Activated CD8-positive, alpha-beta memory T cell treated with anti-CD3 and anti-CD28 coated beads, Interleukin-2, amount 10 ng/mL, durations not matched to agents 7 days and 5 days (primary cell): Measurements from ENCODE around the gene CCDC33. TPM values are rescaled to one million over a fixed set of nuclear protein-coding genes. Genes with fewer than 3 reads are reported as not detected.

Experiments
- ATAC-seq: fragments of 150-1000 bp; cut with Tn5 transposase; one replicate; pipeline ENCODE4 v1.10.0; 2021; ENCODE audit warnings: moderate library complexity
- CTCF ChIA-PET: fragments of 350-600 bp; sonication (Branson Sonifier 250); formaldehyde crosslinking; loops from one replicate; lab custom pipeline; 2021; ENCODE audit warnings: antibody characterized with exemption; lab: Charles Lee
- DNase-seq: peaks from one replicate; pipeline ENCODE4 v3.0.0-alpha.2; 2020
- H3K27ac Mint-ChIP-seq: one replicate; pipeline ENCODE4 v1.8.0; 2021; ENCODE audit warnings: mild to moderate bottlenecking, mixed read lengths
- H3K27me3 Mint-ChIP-seq: one replicate; pipeline ENCODE4 v1.8.0; 2021; ENCODE audit warnings: mixed read lengths
- H3K36me3 Mint-ChIP-seq: one replicate; pipeline ENCODE4 v1.8.0; 2021; ENCODE audit warnings: mild to moderate bottlenecking, mixed read lengths
- H3K4me1 Mint-ChIP-seq: one replicate; pipeline ENCODE4 v1.8.0; 2021; ENCODE audit warnings: mixed read lengths
- H3K4me3 Mint-ChIP-seq: one replicate; pipeline ENCODE4 v1.8.0; 2021; ENCODE audit warnings: mild to moderate bottlenecking, moderate library complexity, mixed read lengths
- H3K9me3 Mint-ChIP-seq: one replicate; pipeline ENCODE4 v1.8.0; 2022; ENCODE audit warnings: low read depth, mixed read lengths
- total RNA-seq, 2 experiments: library from RNA; stranded (reverse); gene quantifications; one replicate each; pipeline ENCODE4 v1.2.3, GENCODE V29; 2021

The CCDC33 gene
- total RNA-seq, 2 experiments from 2014 or later, result not detected

DNA sequence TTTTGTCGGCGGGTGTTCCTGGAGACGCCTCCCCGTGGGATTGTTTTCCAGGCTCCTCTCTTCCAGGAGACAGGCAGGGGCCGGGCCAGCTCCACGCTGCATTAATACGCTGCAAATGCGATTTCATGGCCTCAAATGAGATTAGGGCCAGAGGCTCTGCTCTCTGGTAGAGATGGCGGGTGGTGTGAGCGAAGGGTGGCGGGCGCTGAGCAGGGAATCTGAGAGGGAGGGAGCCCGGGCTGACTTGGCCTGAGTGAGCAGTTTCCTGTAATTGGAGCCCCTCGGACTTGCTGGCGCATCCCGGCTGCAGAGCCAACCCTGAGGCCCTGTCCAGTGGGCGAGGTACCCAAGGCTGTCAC, 7.4 kb upstream of the CCDC33 start:
- H3K9me3 Mint-ChIP-seq, result no peaks in the 10 kb centered on the region
- ATAC-seq (no peak), DNase-seq (no peak)
- H3K27ac Mint-ChIP-seq, result no peak overlapping the region
- CTCF ChIA-PET, result no interaction called here
- H3K4me3 Mint-ChIP-seq, result no peak overlapping the region
- no peaks in the 10 kb centered on the region for H3K4me1 Mint-ChIP-seq
- peaks cover 39% of the 10 kb centered on the region for H3K27me3 Mint-ChIP-seq
- H3K36me3 Mint-ChIP-seq, result no peaks in the 10 kb centered on the region

DNA sequence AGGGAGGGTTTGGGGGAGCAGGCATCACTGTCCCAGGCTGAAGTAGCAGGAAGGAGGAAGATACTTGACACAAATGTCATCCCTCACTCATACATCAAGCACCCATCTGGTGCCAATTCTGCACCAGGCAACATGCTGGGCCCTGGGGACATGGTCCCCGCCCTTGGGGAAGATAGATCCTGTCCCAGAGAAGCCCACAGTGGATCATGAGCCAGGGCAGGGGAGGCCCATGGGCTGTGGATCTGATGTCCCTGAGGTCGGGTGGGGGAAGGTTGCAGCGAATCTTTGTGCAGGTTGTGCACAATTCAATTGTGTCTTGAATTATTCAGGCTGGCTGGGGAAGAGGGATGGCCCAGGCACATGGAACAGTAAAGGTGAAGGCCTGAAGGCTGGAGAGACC, 6.4 kb upstream of the CCDC33 start:
- H3K27ac Mint-ChIP-seq, result no peak overlapping the region
- H3K9me3 Mint-ChIP-seq, result no peaks in the 10 kb centered on the region
- DNase-seq, result no peak
- ATAC-seq, result no peak
- H3K4me3 Mint-ChIP-seq, result no peak overlapping the region
- H3K27me3 Mint-ChIP-seq, result peaks cover 33% of the 10 kb centered on the region
- CTCF ChIA-PET, result no interaction called here
- no peaks in the 10 kb centered on the region for H3K4me1 Mint-ChIP-seq
- H3K36me3 Mint-ChIP-seq, result no peaks in the 10 kb centered on the region

DNA sequence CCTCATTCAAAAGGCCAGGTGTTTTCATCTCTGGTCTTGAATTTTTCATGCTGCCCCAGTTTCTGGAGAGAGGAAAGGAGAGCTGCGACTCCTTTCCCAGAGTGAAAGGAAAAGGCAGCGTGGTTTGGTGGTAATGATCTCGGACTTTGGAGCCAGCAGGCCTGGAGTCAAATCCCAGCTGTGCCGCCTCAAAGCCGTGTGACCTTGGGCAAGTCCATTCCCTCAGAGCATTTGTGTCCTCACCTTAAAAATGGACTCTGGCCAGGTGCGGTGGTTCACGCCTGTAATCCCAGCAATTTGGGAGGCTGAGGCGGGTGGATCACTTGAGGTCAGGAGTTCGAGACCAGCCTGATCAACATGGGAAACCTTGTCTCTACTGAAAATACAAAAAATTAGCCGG, 4.7 kb upstream of the CCDC33 start:
- CTCF ChIA-PET, result no interaction called here
- no peaks in the 10 kb centered on the region for H3K9me3 Mint-ChIP-seq
- H3K36me3 Mint-ChIP-seq, result no peaks in the 10 kb centered on the region
- no peaks in the 10 kb centered on the region for H3K4me1 Mint-ChIP-seq
- DNase-seq (no peak), ATAC-seq (no peak)
- H3K4me3 Mint-ChIP-seq, result no peak overlapping the region
- no peak overlapping the region for H3K27ac Mint-ChIP-seq
- peaks cover 30% of the 10 kb centered on the region for H3K27me3 Mint-ChIP-seq

DNA sequence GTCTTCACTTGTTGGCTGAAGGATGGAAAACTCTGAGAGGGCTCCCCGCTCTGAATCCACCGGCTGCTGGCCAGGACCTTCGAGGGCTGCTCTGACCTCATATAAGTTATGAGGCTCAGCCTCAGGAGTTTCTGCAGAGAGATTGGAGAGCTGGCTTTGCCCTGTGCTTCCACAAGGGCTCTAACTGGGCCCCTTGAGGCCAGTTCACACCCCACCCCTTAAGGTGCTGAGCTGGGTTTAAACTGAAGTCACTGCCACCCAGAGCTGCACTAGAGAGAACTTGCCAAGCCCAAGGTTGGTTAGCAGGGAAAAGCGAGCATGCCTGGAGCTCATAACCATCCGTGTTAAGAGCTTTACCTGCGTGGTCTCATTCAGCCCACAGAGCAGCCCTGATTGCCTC, 2.8 kb upstream of the CCDC33 start:
- ATAC-seq (no peak), DNase-seq (no peak)
- H3K27me3 Mint-ChIP-seq, result peaks cover 16% of the 10 kb centered on the region
- H3K4me1 Mint-ChIP-seq, result no peaks in the 10 kb centered on the region
- no peaks in the 10 kb centered on the region for H3K9me3 Mint-ChIP-seq
- no peaks in the 10 kb centered on the region for H3K36me3 Mint-ChIP-seq
- no peak overlapping the region for H3K4me3 Mint-ChIP-seq
- no peak overlapping the region for H3K27ac Mint-ChIP-seq
- CTCF ChIA-PET, result interaction anchor here (1.4 kb wide), 1 partner anchor 89 kb away, joined by 4 read pairs; no protein-coding TSS in a partner anchor

DNA sequence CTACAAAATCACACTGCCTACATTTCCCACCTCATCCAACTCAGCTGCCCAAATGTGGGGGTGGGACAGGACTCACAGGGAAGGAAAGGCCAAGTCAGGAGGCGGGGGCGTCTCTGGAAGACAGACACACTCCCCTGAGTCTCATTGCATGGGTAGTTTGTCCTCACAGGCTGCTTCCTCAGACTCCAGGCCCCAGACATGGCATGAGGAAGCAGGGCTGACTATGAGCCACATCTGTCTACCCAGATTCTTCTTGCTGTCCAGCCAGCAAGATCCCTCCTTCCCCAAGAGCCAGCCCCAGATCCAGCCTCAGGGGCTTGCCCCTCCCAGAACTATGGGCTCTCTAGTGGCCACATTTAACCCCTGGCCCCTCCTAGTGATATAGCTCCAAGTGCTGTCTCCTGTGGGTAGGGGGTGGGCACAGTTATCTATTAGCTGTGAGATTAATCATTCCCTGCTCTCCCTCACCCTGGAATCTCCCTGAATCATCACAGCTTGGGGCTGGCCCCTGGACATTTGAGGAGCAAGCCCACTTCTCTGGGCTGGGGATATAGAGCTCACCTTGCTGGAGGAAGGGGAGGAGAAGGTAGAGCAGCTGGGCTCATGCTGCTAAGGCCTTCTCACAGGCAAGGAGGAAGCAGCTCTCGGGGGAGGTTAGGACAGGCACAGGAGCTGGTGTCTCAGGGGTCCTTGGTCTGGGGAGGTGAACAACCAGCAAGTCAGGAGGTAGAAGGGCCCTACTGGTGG, 2.1 kb upstream of the CCDC33 start:
- Mint-ChIP-seq H3K9me3 (no peaks in the 10 kb centered on the region), H3K4me3 (no peak overlapping the region), H3K4me1 (no peaks in the 10 kb centered on the region), H3K36me3 (no peaks in the 10 kb centered on the region), H3K27me3 (peaks cover 15% of the 10 kb centered on the region), H3K27ac (no peak overlapping the region)
- ATAC-seq, result no peak
- CTCF ChIA-PET, result interaction anchor here (1.1 kb wide), 1 partner anchor 89 kb away, joined by 3 read pairs; no protein-coding TSS in a partner anchor
- DNase-seq, result no peak

DNA sequence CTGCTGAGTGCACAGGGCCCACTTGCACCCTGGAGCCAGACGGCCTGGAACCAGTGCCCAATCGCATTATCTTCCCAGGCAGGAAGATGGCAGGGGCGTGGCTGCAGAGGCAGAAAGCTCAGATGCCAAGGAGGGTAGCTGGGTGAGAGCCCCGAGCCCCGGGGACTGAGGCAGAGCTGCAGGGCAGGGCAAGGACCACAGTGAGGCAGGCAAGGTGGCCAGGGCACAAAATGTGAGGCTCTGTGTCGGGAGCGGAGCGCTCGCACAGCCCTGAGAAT, 1.6 kb upstream of the CCDC33 start:
- H3K4me3 Mint-ChIP-seq, result no peak overlapping the region
- no peak overlapping the region for H3K27ac Mint-ChIP-seq
- no peaks in the 10 kb centered on the region for H3K4me1 Mint-ChIP-seq
- no peaks in the 10 kb centered on the region for H3K36me3 Mint-ChIP-seq
- DNase-seq (no peak), ATAC-seq (no peak)
- no peaks in the 10 kb centered on the region for H3K9me3 Mint-ChIP-seq
- CTCF ChIA-PET, result interaction anchor here (1.1 kb wide), 1 partner anchor 88 kb away, joined by 3 read pairs; no protein-coding TSS in a partner anchor
- peaks cover 13% of the 10 kb centered on the region for H3K27me3 Mint-ChIP-seq

DNA sequence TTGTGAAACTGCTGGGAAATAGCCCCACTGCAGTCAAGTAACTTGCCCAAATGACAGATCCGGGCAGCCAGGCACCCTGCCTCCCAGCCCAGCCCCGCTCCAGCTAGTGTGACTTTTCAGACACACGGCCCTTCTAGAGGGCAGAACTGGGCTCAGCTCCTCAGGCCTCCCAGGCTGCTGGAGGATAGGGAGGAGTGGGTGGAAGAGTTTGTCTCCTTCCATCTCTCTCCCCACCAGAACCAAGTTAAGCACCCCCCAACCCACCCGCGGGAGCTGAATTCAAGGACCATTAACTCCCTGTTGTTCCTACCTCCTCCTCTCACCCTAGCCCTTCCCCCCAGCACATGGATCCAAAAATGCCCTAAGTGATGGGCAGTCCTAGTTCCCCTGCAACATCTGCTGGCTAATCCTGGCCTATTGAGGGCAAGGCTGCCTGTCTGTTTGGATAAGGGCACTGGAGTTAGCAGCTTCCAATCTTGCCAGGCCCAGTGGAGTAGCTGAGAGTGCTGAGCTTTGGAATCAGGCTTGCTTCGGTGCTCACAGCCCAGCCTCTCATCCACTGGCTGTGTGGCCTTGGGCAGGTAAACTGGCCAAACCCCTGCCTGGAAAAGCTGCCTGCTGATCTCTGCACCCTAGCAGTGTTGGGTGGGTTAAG, 3.1 kb downstream of the CCDC33 start:
- CTCF ChIA-PET, result interaction anchor here (1.2 kb wide), 1 partner anchor 68 kb away, joined by 3 read pairs; no protein-coding TSS in a partner anchor
- Mint-ChIP-seq H3K4me1 (no peaks in the 10 kb centered on the region), H3K36me3 (no peaks in the 10 kb centered on the region), H3K27me3 (peaks cover 10% of the 10 kb centered on the region), H3K4me3 (no peak overlapping the region), H3K9me3 (no peaks in the 10 kb centered on the region), H3K27ac (no peak overlapping the region)
- no peak for DNase-seq
- no peak for ATAC-seq

DNA sequence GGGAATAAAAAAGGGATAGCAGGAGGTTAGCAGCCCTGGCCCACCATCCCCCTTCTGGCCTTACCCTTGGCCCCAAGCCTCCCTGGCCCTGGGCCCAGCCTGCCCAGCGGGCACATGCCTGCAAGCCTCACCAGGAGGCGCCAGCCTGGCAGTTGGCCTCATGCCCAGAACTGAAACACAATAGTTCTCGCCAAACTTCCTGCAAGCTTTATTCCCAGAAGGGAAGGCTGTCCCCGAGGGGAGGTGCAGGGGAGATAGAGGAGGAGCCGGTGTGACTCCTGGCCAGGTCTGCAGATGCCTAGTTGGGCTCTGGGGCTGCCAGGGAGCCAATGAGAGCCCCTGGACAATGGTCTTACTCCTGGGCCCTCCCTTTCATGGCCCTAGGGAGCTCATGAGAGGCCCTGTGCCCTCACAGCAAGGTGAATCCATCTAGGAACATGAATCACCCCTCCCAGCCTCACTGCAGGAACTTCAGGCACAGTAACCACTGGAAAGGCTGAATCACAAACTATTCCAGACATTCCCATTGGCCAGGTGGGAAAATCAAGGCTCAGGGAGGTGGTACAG, 4.0 kb downstream of the CCDC33 start:
- DNase-seq (no peak), ATAC-seq (no peak)
- H3K27me3 Mint-ChIP-seq, result peaks cover 16% of the 10 kb centered on the region
- no peaks in the 10 kb centered on the region for H3K36me3 Mint-ChIP-seq
- CTCF ChIA-PET, result no interaction called here
- H3K4me3 Mint-ChIP-seq, result no peak overlapping the region
- H3K9me3 Mint-ChIP-seq, result no peaks in the 10 kb centered on the region
- no peaks in the 10 kb centered on the region for H3K4me1 Mint-ChIP-seq
- no peak overlapping the region for H3K27ac Mint-ChIP-seq

DNA sequence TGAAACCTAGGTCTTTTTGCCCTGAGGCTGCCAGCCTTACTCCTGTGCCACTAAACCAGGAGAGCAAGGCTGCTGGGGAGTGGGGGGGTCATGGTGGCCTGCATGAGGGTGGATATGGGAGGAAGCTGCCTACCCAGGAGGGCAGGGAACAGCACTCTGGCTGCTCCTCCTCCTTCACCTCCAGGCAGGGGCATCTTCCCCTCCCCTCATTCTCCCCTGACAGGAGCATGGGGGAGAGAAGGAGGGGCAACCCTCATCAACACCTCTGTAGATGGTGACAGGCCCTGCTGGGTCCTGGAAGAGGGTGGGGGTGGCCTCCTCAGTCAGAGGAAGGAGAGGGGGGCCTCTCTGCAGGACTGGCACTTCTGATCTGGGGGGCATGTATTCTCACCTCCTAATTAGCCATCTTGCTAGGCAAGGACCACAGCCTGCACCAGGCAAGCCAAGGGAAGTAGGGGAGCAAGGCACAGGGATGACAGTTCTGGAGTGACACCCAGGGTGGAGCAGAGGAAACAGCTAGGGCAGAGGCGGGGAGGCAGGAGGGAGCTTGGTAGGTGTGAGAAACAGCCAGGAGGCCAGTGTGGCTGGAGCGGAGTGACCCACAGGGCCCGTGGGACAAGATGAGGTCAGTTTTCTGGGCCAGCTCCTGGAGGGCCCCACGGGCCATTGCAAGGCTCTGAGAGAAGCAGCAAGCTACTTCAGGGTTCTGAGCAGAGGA, 4.9 kb downstream of the CCDC33 start:
- Mint-ChIP-seq H3K27ac (no peak overlapping the region), H3K36me3 (no peaks in the 10 kb centered on the region), H3K9me3 (no peaks in the 10 kb centered on the region), H3K4me3 (no peak overlapping the region), H3K27me3 (peaks cover 21% of the 10 kb centered on the region), H3K4me1 (no peaks in the 10 kb centered on the region)
- DNase-seq, result no peak
- ATAC-seq, result no peak
- CTCF ChIA-PET, result no interaction called here

DNA sequence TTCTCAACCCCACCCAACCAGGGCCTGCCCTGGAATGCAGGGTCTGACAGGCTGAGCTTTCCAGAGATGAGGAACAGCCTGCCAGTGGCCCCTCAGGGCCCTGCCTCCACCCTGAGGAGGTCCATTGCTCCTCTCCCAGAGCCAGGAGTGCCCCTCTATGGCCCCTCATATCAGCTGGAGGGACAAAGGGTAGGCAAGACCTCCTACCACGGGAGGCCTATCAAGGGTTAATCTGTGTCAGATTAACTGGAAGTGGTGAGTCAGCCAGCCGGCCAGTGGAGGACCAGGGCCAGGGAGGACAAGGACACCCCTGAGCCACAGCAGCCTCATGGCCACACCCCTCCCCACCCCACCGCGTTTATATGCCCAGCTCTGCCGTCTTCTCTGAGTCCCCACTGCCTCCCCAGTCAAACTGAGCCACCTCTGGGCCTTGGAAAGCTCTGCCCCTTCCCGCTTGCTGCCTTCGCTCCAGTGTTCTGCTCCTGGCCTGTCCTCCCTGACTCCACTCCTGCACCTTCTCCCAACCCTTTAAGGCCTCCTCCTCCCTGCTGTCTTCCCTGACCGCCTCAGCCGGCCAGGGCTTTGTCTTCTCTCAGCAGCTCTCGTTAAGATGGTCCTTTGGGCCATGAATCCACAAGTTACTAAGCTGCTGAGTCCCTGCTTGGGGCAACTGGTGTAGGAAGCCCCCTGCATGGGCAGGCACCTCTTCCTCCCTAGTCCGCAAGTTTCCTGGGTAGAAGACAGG, 6.5 kb downstream of the CCDC33 start:
- ATAC-seq (no peak), DNase-seq (no peak)
- Mint-ChIP-seq H3K4me3 (no peak overlapping the region), H3K9me3 (no peaks in the 10 kb centered on the region), H3K36me3 (no peaks in the 10 kb centered on the region), H3K4me1 (no peaks in the 10 kb centered on the region), H3K27me3 (peaks cover 34% of the 10 kb centered on the region), H3K27ac (no peak overlapping the region)
- CTCF ChIA-PET, result no interaction called here

DNA sequence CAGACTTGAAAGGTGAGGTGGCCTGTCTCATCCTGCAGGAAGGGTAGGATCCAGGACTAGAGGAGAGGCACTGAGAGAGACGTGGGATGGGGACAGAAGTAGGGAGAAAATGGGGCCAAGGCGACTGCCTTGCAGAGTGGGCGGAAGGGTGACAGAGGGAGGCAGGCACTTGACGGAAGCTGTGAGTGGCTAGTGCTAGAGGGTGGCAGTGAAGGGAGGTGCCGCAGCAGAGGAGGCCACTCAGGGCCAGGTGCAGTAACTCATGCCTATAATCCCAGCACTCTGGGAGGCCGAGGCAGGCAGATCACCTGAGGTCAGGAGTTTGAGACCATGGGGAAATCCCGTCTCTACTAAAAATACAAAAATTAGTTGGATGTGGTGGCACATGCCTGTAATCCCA, 7.3 kb downstream of the CCDC33 start:
- no peaks in the 10 kb centered on the region for H3K4me1 Mint-ChIP-seq
- H3K36me3 Mint-ChIP-seq, result no peaks in the 10 kb centered on the region
- H3K27ac Mint-ChIP-seq, result no peak overlapping the region
- DNase-seq (no peak), ATAC-seq (no peak)
- CTCF ChIA-PET, result no interaction called here
- no peak overlapping the region for H3K4me3 Mint-ChIP-seq
- no peaks in the 10 kb centered on the region for H3K9me3 Mint-ChIP-seq
- H3K27me3 Mint-ChIP-seq, result peaks cover 36% of the 10 kb centered on the region

DNA sequence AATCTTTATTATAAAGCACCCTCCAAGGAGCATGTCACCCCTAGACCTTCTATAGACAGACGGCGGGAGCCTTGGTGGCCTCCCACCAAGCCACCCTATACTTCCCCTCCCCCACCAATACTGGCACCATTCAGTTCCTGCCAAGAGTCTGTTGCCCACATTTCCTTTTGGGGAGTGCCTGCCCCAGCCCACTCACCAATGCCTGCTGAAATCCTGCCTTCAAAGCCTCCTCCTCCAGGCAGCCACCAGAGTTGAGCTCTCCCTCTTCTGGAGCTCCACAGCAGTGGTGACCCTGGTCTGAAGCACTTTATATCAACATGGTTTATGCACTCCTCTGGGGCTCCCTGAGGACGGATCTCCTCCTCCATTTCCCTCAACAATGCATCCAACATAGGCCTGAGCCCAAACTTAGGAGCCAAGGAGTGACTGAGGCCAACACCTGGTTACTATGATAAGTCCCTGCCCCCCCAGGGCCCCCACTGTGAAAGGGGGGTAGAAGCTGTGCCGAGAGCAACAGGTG, 8.8 kb downstream of the CCDC33 start:
- CTCF ChIA-PET, result interaction anchor here (1.4 kb wide), 2 partner anchors 16 to 78 kb away, joined by 3 read pairs; no protein-coding TSS in a partner anchor
- Mint-ChIP-seq H3K27ac (no peak overlapping the region), H3K4me1 (no peaks in the 10 kb centered on the region), H3K36me3 (no peaks in the 10 kb centered on the region), H3K9me3 (no peaks in the 10 kb centered on the region), H3K27me3 (peaks cover 36% of the 10 kb centered on the region), H3K4me3 (no peak overlapping the region)
- no peak for ATAC-seq
- DNase-seq, result no peak
